ENCODE results near the gene NELFB. TPM values are rescaled to one million over a fixed set of nuclear protein-coding genes. Genes with fewer than 3 reads are reported as not detected.
"Not testable (repeated sequence)": the region's sequence is repeated elsewhere in the genome, so short reads cannot be mapped to it uniquely, and the experiment has no call there.

The NELFB gene
- total RNA-seq, 1 donor from 2014 or later, result 47.3 TPM

- DNase-seq (ENCODE audit: low read depth), result no peak
- peaks cover 4% of the 10 kb centered on the region for H3K27me3 ChIP-seq (ENCODE audit: control insufficient read depth, insufficient read depth, low read length)
- peaks cover 10% of the 10 kb centered on the region for H3K36me3 ChIP-seq (ENCODE audit: control insufficient read depth, insufficient read depth, low read length)
- H3K4me3 ChIP-seq (ENCODE audit: low read depth, low read length), result peak overlapping the region; percentile 96
- TF ChIP-seq CTCF (IDR thresholded peaks at IDR 0.05; ENCODE audit: insufficient read depth, low read length, poor library complexity, severe bottlenecking), result no peak
These were observed 13.4 kb upstream of the NELFB start for GRCh38 chr9:137241490-137242268.

DNA sequence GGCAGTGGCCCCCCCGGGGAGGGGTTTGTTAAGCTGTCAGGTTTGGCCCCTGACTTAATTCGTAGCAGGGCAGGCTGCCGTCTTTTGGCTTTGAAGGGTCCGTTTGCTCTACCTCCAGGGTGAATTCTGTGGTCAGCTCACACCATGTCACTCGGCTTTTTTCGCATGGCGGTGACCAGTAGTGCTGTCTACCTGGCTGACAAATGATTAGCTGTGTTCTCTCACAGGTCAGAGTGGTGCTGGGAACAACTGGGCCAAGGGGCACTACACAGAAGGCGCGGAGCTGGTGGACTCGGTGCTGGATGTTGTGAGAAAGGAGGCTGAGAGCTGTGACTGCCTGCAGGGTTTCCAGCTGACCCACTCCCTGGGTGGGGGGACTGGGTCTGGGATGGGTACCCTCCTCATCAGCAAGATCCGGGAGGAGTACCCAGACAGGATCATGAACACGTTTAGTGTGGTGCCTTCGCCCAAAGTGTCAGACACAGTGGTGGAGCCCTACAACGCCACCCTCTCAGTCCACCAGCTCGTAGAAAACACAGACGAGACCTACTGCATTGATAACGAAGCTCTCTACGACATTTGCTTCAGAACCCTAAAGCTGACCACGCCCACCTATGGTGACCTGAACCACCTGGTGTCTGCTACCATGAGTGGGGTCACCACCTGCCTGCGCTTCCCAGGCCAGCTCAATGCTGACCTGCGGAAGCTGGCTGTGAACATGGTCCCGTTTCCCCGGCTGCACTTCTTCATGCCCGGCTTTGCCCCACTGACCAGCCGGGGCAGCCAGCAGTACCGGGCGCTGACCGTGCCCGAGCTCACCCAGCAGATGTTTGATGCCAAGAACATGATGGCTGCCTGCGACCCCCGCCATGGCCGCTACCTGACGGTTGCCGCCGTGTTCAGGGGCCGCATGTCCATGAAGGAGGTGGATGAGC, 12.6 kb upstream of the NELFB start:
- Histone ChIP-seq H3K36me3 (ENCODE audit: control insufficient read depth, insufficient read depth, low read length) (peaks cover 10% of the 10 kb centered on the region), H3K27me3 (ENCODE audit: control insufficient read depth, insufficient read depth, low read length) (peaks cover 4% of the 10 kb centered on the region), H3K4me3 (ENCODE audit: low read depth, low read length) (peak overlapping the region; percentile 96)
- TF ChIP-seq CTCF (IDR thresholded peaks at IDR 0.05; ENCODE audit: insufficient read depth, low read length, poor library complexity, severe bottlenecking), result no peak
- DNase-seq (ENCODE audit: low read depth), result no peak

DNA sequence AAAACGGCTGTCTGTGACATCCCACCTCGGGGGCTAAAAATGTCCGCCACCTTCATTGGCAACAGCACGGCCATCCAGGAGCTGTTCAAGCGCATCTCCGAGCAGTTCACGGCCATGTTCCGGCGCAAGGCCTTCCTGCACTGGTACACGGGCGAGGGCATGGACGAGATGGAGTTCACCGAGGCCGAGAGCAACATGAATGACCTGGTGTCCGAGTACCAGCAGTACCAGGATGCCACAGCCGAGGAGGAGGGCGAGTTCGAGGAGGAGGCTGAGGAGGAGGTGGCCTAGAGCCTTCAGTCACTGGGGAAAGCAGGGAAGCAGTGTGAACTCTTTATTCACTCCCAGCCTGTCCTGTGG, 11.9 kb upstream of the NELFB start:
- H3K36me3 ChIP-seq (ENCODE audit: control insufficient read depth, insufficient read depth, low read length), result peaks cover 10% of the 10 kb centered on the region
- H3K27me3 ChIP-seq (ENCODE audit: control insufficient read depth, insufficient read depth, low read length); DNase-seq (ENCODE audit: low read depth); H3K4me3 ChIP-seq (ENCODE audit: low read depth, low read length): not testable (repeated sequence)

DNA sequence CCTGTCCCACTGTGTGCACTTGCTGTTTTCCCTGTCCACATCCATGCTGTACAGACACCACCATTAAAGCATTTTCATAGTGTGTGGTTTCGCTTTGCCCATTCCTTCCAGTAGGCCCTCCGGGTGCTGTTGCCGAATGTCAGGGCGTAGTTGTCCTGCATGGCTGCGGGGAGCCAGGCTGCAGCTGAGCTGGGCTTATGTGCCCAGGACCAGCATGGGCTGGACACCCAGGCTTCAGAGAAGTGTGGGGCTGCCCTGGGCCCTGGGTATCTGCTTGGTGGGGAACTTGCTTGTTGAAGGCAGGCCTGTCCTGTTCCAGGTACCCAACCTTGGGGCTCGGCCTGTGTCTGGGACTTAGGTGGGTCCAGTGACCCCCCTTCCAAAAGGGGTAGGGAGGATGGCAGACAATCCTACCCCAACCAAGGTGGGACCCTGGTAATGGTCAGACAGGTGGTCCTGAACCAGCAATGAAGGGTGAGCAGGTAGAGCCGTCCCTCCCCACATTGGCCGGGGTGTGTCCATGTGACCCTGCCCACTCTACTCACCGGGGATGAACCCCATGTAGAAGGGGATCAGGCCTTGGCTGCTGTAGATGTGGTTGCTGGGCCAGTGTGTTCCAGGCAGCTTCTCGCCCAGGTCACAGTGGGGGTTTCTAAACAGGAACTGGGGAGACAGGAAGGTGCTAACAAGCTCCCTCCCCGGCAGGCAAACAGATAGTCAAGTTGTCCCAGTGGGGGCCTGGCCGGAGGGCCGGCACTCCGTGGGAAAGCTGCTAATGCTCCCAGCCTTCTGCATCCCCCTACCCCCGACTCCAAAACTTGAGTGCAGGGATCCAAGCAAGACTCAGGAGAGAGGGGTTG, 11.3 kb upstream of the NELFB start:
- Histone ChIP-seq H3K4me3 (ENCODE audit: low read depth, low read length) (no peak overlapping the region), H3K27me3 (ENCODE audit: control insufficient read depth, insufficient read depth, low read length) (peaks cover 4% of the 10 kb centered on the region), H3K36me3 (ENCODE audit: control insufficient read depth, insufficient read depth, low read length) (peaks cover 10% of the 10 kb centered on the region)
- TF ChIP-seq CTCF (IDR thresholded peaks at IDR 0.05; ENCODE audit: insufficient read depth, low read length, poor library complexity, severe bottlenecking), result no peak
- DNase-seq (ENCODE audit: low read depth), result no peak

GRCh38 chr9:137244486-137245449, 10.4 kb upstream of the NELFB start:
- no peak for DNase-seq (ENCODE audit: low read depth)
- peak; percentile 22 for TF ChIP-seq CTCF (IDR thresholded peaks at IDR 0.05; ENCODE audit: insufficient read depth, low read length, poor library complexity, severe bottlenecking)
- Histone ChIP-seq H3K36me3 (ENCODE audit: control insufficient read depth, insufficient read depth, low read length) (peaks cover 10% of the 10 kb centered on the region), H3K27me3 (ENCODE audit: control insufficient read depth, insufficient read depth, low read length) (peaks cover 4% of the 10 kb centered on the region), H3K4me3 (ENCODE audit: low read depth, low read length) (no peak overlapping the region)
